Neural progenitor cell (in vitro differentiated cells): Measurements from ENCODE around the gene CYP2B6.

Experiments used
- CTCF ChIP-seq: fragments of 200-600 bp; sonication (generic); IDR thresholded peaks from 2 replicates; pipeline ENCODE4 v1.5.1; 2017; ENCODE audit warnings: antibody characterized with exemption, mild to moderate bottlenecking
- EZH2 ChIP-seq: fragments of 200-600 bp; sonication (generic); IDR thresholded peaks from 2 replicates; pipeline ENCODE4 v1.6.1; 2017; ENCODE audit warnings: antibody characterized with exemption, mild to moderate bottlenecking, moderate library complexity
- EZH2phosphoT487 ChIP-seq: fragments of 200-600 bp; sonication (generic); IDR thresholded peaks from 2 replicates; pipeline ENCODE4 v1.6.1; 2017; ENCODE audit warnings: antibody characterized with exemption

- no peak for TF ChIP-seq CTCF
- TF ChIP-seq EZH2phosphoT487 = no peak
- no peak for TF ChIP-seq EZH2
Measured at GRCh38 chr19:41050426-41050825, 59.3 kb downstream of the CYP2B6 start.
